GM18867 (cell line): ENCODE results near the gene PAQR4.
"Not testable (repeated sequence)": the region's sequence is repeated elsewhere in the genome, so short reads cannot be mapped to it uniquely, and the experiment has no call there.

Experiments used
- ATAC-seq: cut with Tn5 transposase; IDR thresholded peaks from one replicate; pipeline ENCODE4 v1.9.1; 2021; ENCODE audit warnings: mild to moderate bottlenecking, moderate library complexity; ENCODE audit not compliant: unreplicated experiment

Gene PAQR4

GRCh38 chr16:2942045-2942444 lies 27.1 kb upstream of the PAQR4 start:
- ATAC-seq: no peak

- ATAC-seq: not testable (repeated sequence)
These were observed 25.4 kb upstream of the PAQR4 start for GRCh38 chr16:2943716-2944115.

- ATAC-seq: no peak
These were observed 22.5 kb upstream of the PAQR4 start for GRCh38 chr16:2946649-2947048.

GRCh38 chr16:2948807-2949704 lies 20.1 kb upstream of the PAQR4 start:
- no peak for ATAC-seq

- ATAC-seq: no peak
These were observed 19.3 kb upstream of the PAQR4 start for GRCh38 chr16:2949705-2950352.

GRCh38 chr16:2950353-2950724 lies 18.8 kb upstream of the PAQR4 start:
- no peak for ATAC-seq

GRCh38 chr16:2950773-2951172 lies 18.4 kb upstream of the PAQR4 start:
- ATAC-seq: no peak

- no peak for ATAC-seq
These were observed 16.5 kb upstream of the PAQR4 start for GRCh38 chr16:2952679-2953078.

- no peak for ATAC-seq
These were observed 15.2 kb upstream of the PAQR4 start for GRCh38 chr16:2953706-2954627.

GRCh38 chr16:2954656-2955381 lies 14.3 kb upstream of the PAQR4 start:
- ATAC-seq: no peak

GRCh38 chr16:2955438-2955778 lies 13.7 kb upstream of the PAQR4 start:
- no peak for ATAC-seq

GRCh38 chr16:2955779-2956578 lies 13.2 kb upstream of the PAQR4 start:
- ATAC-seq: no peak

- no peak for ATAC-seq
These were observed 12.6 kb upstream of the PAQR4 start for GRCh38 chr16:2956579-2956956.

GRCh38 chr16:2959206-2959605 lies 9.9 kb upstream of the PAQR4 start:
- no peak for ATAC-seq

GRCh38 chr16:2960183-2961010 lies 8.8 kb upstream of the PAQR4 start:
- ATAC-seq: no peak

- ATAC-seq: no peak
These were observed 6.6 kb upstream of the PAQR4 start for GRCh38 chr16:2962334-2963073.

GRCh38 chr16:2963074-2963722 lies 6.0 kb upstream of the PAQR4 start:
- ATAC-seq: no peak
